Heart left ventricle (tissue), 16 donors: ENCODE measurements around the gene LSR. TPM values are rescaled to one million over a fixed set of nuclear protein-coding genes. Genes with fewer than 3 reads are reported as not detected.
A peak's percentile ranks its signal among the peaks of the same experiment; 100 is the strongest.

Source experiments
- ATAC-seq, 4 donors: fragments of 200-7000 bp; cut with Tn5 transposase; one replicate each; pipeline ENCODE4 v1.9.1; 2020 to 2022; ENCODE audit warnings: moderate library complexity in 4 of 4, mild to moderate bottlenecking in 3 of 4, moderate number of reproducible peaks in 1 of 4
- DNase-seq, 5 donors: peaks; one replicate each; pipeline ENCODE4 v3.0.0-alpha.2; 2020
- H3K27ac ChIP-seq, 12 donors: fragments of 200-600 bp; sonication (generic) in 4 of 12; one replicate each; pipeline versions ENCODE4 v1.5.0 to v1.8.0; 2016 to 2022; ENCODE audit warnings: mild to moderate bottlenecking in 2 of 12
- H3K27me3 ChIP-seq, 9 donors: fragments of 200-600 bp; sonication (generic) in 2 of 9; one replicate each; pipeline versions ENCODE4 v1.5.1 to v1.8.0; 2016 to 2022; ENCODE audit warnings: mild to moderate bottlenecking in 3 of 9
- H3K36me3 ChIP-seq, 9 donors: fragments of 200-600 bp; sonication (generic) in 2 of 9; one replicate each; pipeline versions ENCODE4 v1.5.0 to v1.8.0; 2018 to 2022; ENCODE audit warnings: mild to moderate bottlenecking in 2 of 9
- H3K4me1 ChIP-seq, 12 donors: fragments of 200-600 bp; sonication (generic) in 4 of 12; one replicate each; pipeline versions ENCODE4 v1.5.0 to v1.8.0; 2016 to 2022; ENCODE audit warnings: mild to moderate bottlenecking in 3 of 12
- H3K4me3 ChIP-seq, 12 donors: fragments of 200-600 bp; sonication (generic) in 4 of 12; one replicate each; pipeline versions ENCODE4 v1.5.0 to v1.8.0; 2017 to 2022; ENCODE audit warnings: mild to moderate bottlenecking in 9 of 12, moderate library complexity in 4 of 12
- H3K9me3 ChIP-seq, 12 donors: fragments of 200-600 bp; sonication (generic) in 4 of 12; one replicate each; pipeline versions ENCODE4 v1.5.0 to v1.8.0; 2016 to 2022; ENCODE audit warnings: mild to moderate bottlenecking in 1 of 12
- POLR2A ChIP-seq, 2 donors: fragments of 450-650 bp; IDR thresholded peaks; one replicate each; pipeline ENCODE4 v1.6.1; 2017; ENCODE audit warnings: antibody characterized with exemption in 2 of 2, mild to moderate bottlenecking in 2 of 2, moderate library complexity in 2 of 2
- WGBS, 4 donors: extraction: QIAGEN DNeasy Blood & Tissue Kit in 2 of 4; methylation state at CpG; one replicate each; pipeline versions ENCODE4 v1.1.5 to v1.1.7; 2013 to 2018; 5-methylcytosine and 5-hydroxymethylcytosine counted together
- intact Hi-C, 10 donors: fragments of 100-400 bp; cut with DNase I; formaldehyde crosslinking; loops; one replicate each; pipeline versions ENCODE4 v1.11.1 to v1.14.2; 2022
- polyA plus RNA-seq, 2 donors: library from polyadenylated mRNA; stranded (reverse); fragments of 200-250 nt; gene quantifications; one replicate each; pipeline ENCODE4 v1.2.3, GENCODE V29; 2013
- total RNA-seq, 9 donors: library from RNA; depleted of rRNA in 2 of 9; stranded (reverse); fragments of >200 nt in 2 of 9; fragmentation: NEBNext Ultra II Directional in 3 of 9; extraction: Animal tissue kit (Norgen Biotek cat#: 25700) in 3 of 9; gene quantifications; one replicate each; pipeline versions ENCODE4 v1.1.0 to v1.2.4, GENCODE V29; 2016 to 2023
- TF ChIP-seq, protein P1 (sequence below), 12 donors: fragments of 200-600 bp; sonication (generic) in 4 of 12; IDR thresholded peaks; one replicate each; pipeline versions ENCODE4 v1.5.0 to v1.8.0; 2018 to 2022; ENCODE audit warnings: antibody characterized with exemption in 12 of 12, mild to moderate bottlenecking in 5 of 12
- donor health status: ischemic (EF 13 %, LVEDD 7.1; RV severe dilation, severe dysfunction).
- donor health status: healthy with polysubstance abuse.
- donor health status: DM: no; HTN: yes; CAD: no.
- donor health status: DM: no; HTN: no; CAD: no.
- donor health status: ischemic (EF 25% LVEDD 6.9; RV normal size, moderate dysfunction).
- donor health status: ischemic (EF 25% LVEDD 5.7; RV mildly dilated, moderate dysfunction).
- donor health status: healthy.
- donor health status: DM: yes; HTN: yes; CAD: no.
- donor health status: ischemic (EF 35%, LVEDD 5.7; RV mildly dilated, moderate dysfunction).
- donor health status: nonischemic (EF 11% LVEDD 7.7; RV severe dilation, severe dysfunction).
- donor health status: DM: yes; HTN: yes; CAD: no.
- donor health status: PGD.
- donor health status: ischemic (EF 29% LVEDD 5.4; RV normal size, mild dysfunction).
- donor health status: nonischemic (EF 23%, LVEDD 6.1; RV moderate dilation, normal function).

The LSR gene
- total and polyA plus RNA-seq, 11 donors = 2.8 to 10.5 (median 5.3) TPM

- Histone ChIP-seq H3K36me3 (peaks cover 0 to 7% (median 0%) of the 10 kb centered on the region in 9 donors), H3K27ac (peak overlapping the region; percentile 2 to 71 (median 60)), H3K4me3 (no peak overlapping the region), H3K27me3 (peaks cover 0 to 8% (median 3%) of the 10 kb centered on the region in 9 donors), H3K4me1 (peaks cover 0 to 18% (median 6%) of the 10 kb centered on the region in 12 donors), H3K9me3 (no peaks in the 10 kb centered on the region)
- TF ChIP-seq, protein P1, sequence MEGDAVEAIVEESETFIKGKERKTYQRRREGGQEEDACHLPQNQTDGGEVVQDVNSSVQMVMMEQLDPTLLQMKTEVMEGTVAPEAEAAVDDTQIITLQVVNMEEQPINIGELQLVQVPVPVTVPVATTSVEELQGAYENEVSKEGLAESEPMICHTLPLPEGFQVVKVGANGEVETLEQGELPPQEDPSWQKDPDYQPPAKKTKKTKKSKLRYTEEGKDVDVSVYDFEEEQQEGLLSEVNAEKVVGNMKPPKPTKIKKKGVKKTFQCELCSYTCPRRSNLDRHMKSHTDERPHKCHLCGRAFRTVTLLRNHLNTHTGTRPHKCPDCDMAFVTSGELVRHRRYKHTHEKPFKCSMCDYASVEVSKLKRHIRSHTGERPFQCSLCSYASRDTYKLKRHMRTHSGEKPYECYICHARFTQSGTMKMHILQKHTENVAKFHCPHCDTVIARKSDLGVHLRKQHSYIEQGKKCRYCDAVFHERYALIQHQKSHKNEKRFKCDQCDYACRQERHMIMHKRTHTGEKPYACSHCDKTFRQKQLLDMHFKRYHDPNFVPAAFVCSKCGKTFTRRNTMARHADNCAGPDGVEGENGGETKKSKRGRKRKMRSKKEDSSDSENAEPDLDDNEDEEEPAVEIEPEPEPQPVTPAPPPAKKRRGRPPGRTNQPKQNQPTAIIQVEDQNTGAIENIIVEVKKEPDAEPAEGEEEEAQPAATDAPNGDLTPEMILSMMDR (IDR thresholded peaks at IDR 0.05) = no peak
- TF ChIP-seq POLR2A (IDR thresholded peaks at IDR 0.05) = peak in 1 of 2 donors; percentile 36
- intact Hi-C loops = no loop called here
- peak; percentile 72 to 87 (median 75) for ATAC-seq
- 80 to 89% (median 85%) methylated on average over 17 of the region's 17 CpGs for WGBS, 4 donors
- peak in 3 of 5 donors; percentile 37 to 62 (median 55) for DNase-seq
Observed at GRCh38 chr19:35254341-35255297, 5.8 kb downstream of the LSR start.

GRCh38 chr19:35256566-35256965 lies 7.8 kb downstream of the LSR start:
- intact Hi-C loops = no loop called here
- no peak overlapping the region for H3K4me3 ChIP-seq
- ATAC-seq = no peak
- H3K9me3 ChIP-seq = no peaks in the 10 kb centered on the region
- H3K27ac ChIP-seq = no peak overlapping the region
- peaks cover 0 to 18% (median 6%) of the 10 kb centered on the region in 12 donors for H3K4me1 ChIP-seq
- peaks cover 0 to 4% (median 0%) of the 10 kb centered on the region in 9 donors for H3K27me3 ChIP-seq
- WGBS, 4 donors = 71 to 76% (median 73%) methylated on average over 2 of the region's 2 CpGs
- no peak for DNase-seq
- no peaks in the 10 kb centered on the region for H3K36me3 ChIP-seq
- TF ChIP-seq POLR2A (IDR thresholded peaks at IDR 0.05) = no peak
- TF ChIP-seq, protein P1 (IDR thresholded peaks at IDR 0.05) = no peak

DNA sequence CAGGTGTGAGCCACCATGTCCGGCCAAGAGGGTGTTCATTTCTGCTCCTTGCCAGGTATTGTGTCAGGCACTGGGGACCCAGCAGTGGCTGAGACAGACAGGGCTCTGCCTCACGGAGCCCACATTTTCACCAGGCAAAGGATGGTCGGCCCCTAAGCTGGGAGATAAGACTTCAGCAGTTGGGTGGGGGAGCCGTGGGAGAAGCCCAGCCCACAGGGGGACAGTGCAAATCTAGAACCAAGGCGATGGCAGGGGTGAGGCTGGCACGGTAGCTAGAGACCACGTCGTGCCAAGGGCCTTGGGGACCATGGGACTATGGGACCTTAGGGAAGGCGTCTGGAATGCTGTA lies 8.3 kb downstream of the LSR start:
- H3K27me3 ChIP-seq = peaks cover 0 to 4% (median 0%) of the 10 kb centered on the region in 9 donors
- no peaks in the 10 kb centered on the region for H3K9me3 ChIP-seq
- WGBS, 4 donors = 72 to 83% (median 76%) methylated on average over 9 of the region's 9 CpGs
- TF ChIP-seq POLR2A (IDR thresholded peaks at IDR 0.05) = no peak
- TF ChIP-seq, protein P1 (IDR thresholded peaks at IDR 0.05) = no peak
- no peak for ATAC-seq
- no peak overlapping the region for H3K27ac ChIP-seq
- no peak overlapping the region for H3K4me3 ChIP-seq
- no peaks in the 10 kb centered on the region for H3K36me3 ChIP-seq
- intact Hi-C loops = no loop called here
- H3K4me1 ChIP-seq = peaks cover 0 to 22% (median 6%) of the 10 kb centered on the region in 12 donors
- DNase-seq = peak in 1 of 5 donors; percentile 14

DNA sequence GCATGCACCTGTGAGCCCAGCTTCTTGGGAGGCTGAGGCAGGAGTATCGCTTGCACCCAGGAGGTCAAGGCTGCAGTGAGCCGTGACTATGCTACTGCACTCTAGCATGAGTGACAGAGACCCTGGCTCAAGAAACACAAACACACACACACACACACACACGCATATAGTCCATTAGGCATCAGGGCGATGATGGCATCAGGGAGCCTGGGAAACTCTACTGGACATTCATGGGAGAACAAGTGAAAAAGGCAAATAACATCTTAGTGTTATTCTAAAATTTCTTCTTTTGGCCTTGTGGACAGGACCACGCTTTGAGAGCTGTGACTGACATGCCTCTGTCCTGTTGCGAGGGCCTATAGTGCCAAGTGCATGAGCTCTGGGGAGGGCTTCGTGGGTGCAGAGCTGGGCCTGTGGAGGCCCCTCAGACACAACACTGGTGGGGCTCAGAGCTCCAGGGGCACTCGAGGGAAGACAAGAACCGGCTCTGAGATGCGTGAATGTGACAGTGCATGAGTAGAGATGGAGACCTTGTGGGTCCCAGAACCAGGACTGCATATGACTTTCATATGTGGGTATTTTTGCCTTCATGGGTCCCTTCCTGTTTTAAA lies 12.0 kb downstream of the LSR start:
- no peak overlapping the region for H3K4me3 ChIP-seq
- 76 to 88% (median 84%) methylated on average over 10 of the region's 10 CpGs for WGBS, 4 donors
- H3K27me3 ChIP-seq = peaks cover 0 to 4% (median 0%) of the 10 kb centered on the region in 9 donors
- intact Hi-C loops = loop anchor here in 3 of 10 donors (10.0 kb wide), 3 partner anchors 116 to 454 kb away; partner anchors contain the start of genes FXYD7 (in 1 of the 3), HPN (in 1 of the 3) and KMT2B (in 1 of the 3)
- no peaks in the 10 kb centered on the region for H3K36me3 ChIP-seq
- TF ChIP-seq POLR2A (IDR thresholded peaks at IDR 0.05) = no peak
- TF ChIP-seq, protein P1 (IDR thresholded peaks at IDR 0.05) = no peak
- peak in 1 of 5 donors; percentile 39 for DNase-seq
- no peak overlapping the region for H3K27ac ChIP-seq
- no peaks in the 10 kb centered on the region for H3K9me3 ChIP-seq
- no peak for ATAC-seq
- H3K4me1 ChIP-seq = peaks cover 0 to 31% (median 11%) of the 10 kb centered on the region in 12 donors
